CD4-positive, alpha-beta T cell treated with Interferon gamma for 1 hour (primary cell): ENCODE measurements around the gene ADARB1.

Experiments
- DNase-seq: peaks from one replicate; pipeline ENCODE4 v3.0.0-alpha.2; 2020

Gene ADARB1

GRCh38 chr21:45257673-45258341 lies 183.4 kb downstream of the ADARB1 start:
- DNase-seq = no peak

- no peak for DNase-seq
Observed at GRCh38 chr21:45258466-45258865, 184.1 kb downstream of the ADARB1 start.

GRCh38 chr21:45259206-45259840 lies 184.9 kb downstream of the ADARB1 start:
- no peak for DNase-seq

- no peak for DNase-seq
Observed at GRCh38 chr21:45260191-45260825, 185.9 kb downstream of the ADARB1 start.

- DNase-seq = no peak
Observed at GRCh38 chr21:45261093-45261492, 186.7 kb downstream of the ADARB1 start.

- DNase-seq = no peak
Observed at GRCh38 chr21:45262041-45262581, 187.7 kb downstream of the ADARB1 start.

- no peak for DNase-seq
Observed at GRCh38 chr21:45262616-45263015, 188.2 kb downstream of the ADARB1 start.

GRCh38 chr21:45263534-45263933 lies 189.2 kb downstream of the ADARB1 start:
- DNase-seq = no peak

- no peak for DNase-seq
Observed at GRCh38 chr21:45264146-45264911, 189.9 kb downstream of the ADARB1 start.

GRCh38 chr21:45264912-45265515 lies 190.6 kb downstream of the ADARB1 start:
- no peak for DNase-seq

GRCh38 chr21:45265721-45266517 lies 191.5 kb downstream of the ADARB1 start:
- DNase-seq = no peak

- DNase-seq = peak; percentile 50
Observed at GRCh38 chr21:45266518-45267389, 192.4 kb downstream of the ADARB1 start.

GRCh38 chr21:45267390-45267760 lies 193.0 kb downstream of the ADARB1 start:
- no peak for DNase-seq

- DNase-seq = no peak
Observed at GRCh38 chr21:45269861-45270260, 195.5 kb downstream of the ADARB1 start.

GRCh38 chr21:45270306-45270821 lies 196.0 kb downstream of the ADARB1 start:
- DNase-seq = no peak
